CD4-positive, alpha-beta T cell treated with Interleukin-6 at 100 ng/mL for 8 hours (primary cell): Measurements from ENCODE around the gene ARHGAP8.
"Not testable (repeated sequence)": the region's sequence is repeated elsewhere in the genome, so short reads cannot be mapped to it uniquely, and the experiment has no call there.

Experiments
- DNase-seq: peaks from one replicate; pipeline ENCODE4 v3.0.0-alpha.2; 2020; ENCODE audit warnings: mixed read lengths, low spot score

Gene ARHGAP8

GRCh38 chr22:44831885-44832284 lies 79.5 kb downstream of the ARHGAP8 start:
- DNase-seq, result no peak

- DNase-seq, result no peak
These were observed 81.7 kb downstream of the ARHGAP8 start for GRCh38 chr22:44834065-44834464.

- no peak for DNase-seq
These were observed 85.1 kb downstream of the ARHGAP8 start for GRCh38 chr22:44837481-44837880.

- no peak for DNase-seq
These were observed 86.1 kb downstream of the ARHGAP8 start for GRCh38 chr22:44838316-44839016.

- DNase-seq, result no peak
These were observed 86.7 kb downstream of the ARHGAP8 start for GRCh38 chr22:44839061-44839460.

GRCh38 chr22:44839721-44840120 lies 87.3 kb downstream of the ARHGAP8 start:
- no peak for DNase-seq

GRCh38 chr22:44840611-44841322 lies 88.4 kb downstream of the ARHGAP8 start:
- DNase-seq, result no peak

- no peak for DNase-seq
These were observed 90.0 kb downstream of the ARHGAP8 start for GRCh38 chr22:44842417-44842816.

- no peak for DNase-seq
These were observed 92.8 kb downstream of the ARHGAP8 start for GRCh38 chr22:44845191-44845590.

GRCh38 chr22:44845796-44846720 lies 93.7 kb downstream of the ARHGAP8 start:
- DNase-seq, result no peak

- DNase-seq, result no peak
These were observed 94.4 kb downstream of the ARHGAP8 start for GRCh38 chr22:44846726-44847275.

- no peak for DNase-seq
These were observed 95.0 kb downstream of the ARHGAP8 start for GRCh38 chr22:44847380-44847779.

- no peak for DNase-seq
These were observed 95.5 kb downstream of the ARHGAP8 start for GRCh38 chr22:44847892-44848291.

GRCh38 chr22:44848296-44848741 lies 95.9 kb downstream of the ARHGAP8 start:
- DNase-seq, result no peak

- no peak for DNase-seq
These were observed 96.5 kb downstream of the ARHGAP8 start for GRCh38 chr22:44848791-44849420.

GRCh38 chr22:44850946-44851345 lies 98.6 kb downstream of the ARHGAP8 start:
- DNase-seq, result no peak

GRCh38 chr22:44854641-44855040 lies 102.3 kb downstream of the ARHGAP8 start:
- DNase-seq, result not testable (repeated sequence)

GRCh38 chr22:44855855-44856254 lies 103.5 kb downstream of the ARHGAP8 start:
- DNase-seq, result no peak

- not testable (repeated sequence) for DNase-seq
These were observed 106.4 kb downstream of the ARHGAP8 start for GRCh38 chr22:44858819-44859218.

- DNase-seq, result no peak
These were observed 107.3 kb downstream of the ARHGAP8 start for GRCh38 chr22:44859641-44860040.

GRCh38 chr22:44860311-44860710 lies 107.9 kb downstream of the ARHGAP8 start:
- DNase-seq, result no peak

GRCh38 chr22:44861245-44861644 lies 108.9 kb downstream of the ARHGAP8 start:
- no peak for DNase-seq
